ENCODE data around the gene PTPN20.

Gene PTPN20

GRCh38 chr10:47037654-47038425 lies 126.6 kb downstream of the PTPN20 start:
- no peak overlapping the region for H3K4me3 ChIP-seq (replicated peaks; ENCODE audit: insufficient read depth, low read length)
- H3K27me3 ChIP-seq (ENCODE audit: insufficient read depth, poor library complexity, severe bottlenecking): peaks cover 5% of the 10 kb centered on the region
- TF ChIP-seq GABPA (IDR thresholded peaks at IDR 0.05; ENCODE audit: low read depth): no peak
- TF ChIP-seq POLR2AphosphoS5 (IDR thresholded peaks at IDR 0.05; ENCODE audit: low read depth): no peak
- TF ChIP-seq SPI1 (IDR thresholded peaks at IDR 0.05; ENCODE audit: borderline replicate concordance, low read depth): no peak
- TF ChIP-seq, protein P1, sequence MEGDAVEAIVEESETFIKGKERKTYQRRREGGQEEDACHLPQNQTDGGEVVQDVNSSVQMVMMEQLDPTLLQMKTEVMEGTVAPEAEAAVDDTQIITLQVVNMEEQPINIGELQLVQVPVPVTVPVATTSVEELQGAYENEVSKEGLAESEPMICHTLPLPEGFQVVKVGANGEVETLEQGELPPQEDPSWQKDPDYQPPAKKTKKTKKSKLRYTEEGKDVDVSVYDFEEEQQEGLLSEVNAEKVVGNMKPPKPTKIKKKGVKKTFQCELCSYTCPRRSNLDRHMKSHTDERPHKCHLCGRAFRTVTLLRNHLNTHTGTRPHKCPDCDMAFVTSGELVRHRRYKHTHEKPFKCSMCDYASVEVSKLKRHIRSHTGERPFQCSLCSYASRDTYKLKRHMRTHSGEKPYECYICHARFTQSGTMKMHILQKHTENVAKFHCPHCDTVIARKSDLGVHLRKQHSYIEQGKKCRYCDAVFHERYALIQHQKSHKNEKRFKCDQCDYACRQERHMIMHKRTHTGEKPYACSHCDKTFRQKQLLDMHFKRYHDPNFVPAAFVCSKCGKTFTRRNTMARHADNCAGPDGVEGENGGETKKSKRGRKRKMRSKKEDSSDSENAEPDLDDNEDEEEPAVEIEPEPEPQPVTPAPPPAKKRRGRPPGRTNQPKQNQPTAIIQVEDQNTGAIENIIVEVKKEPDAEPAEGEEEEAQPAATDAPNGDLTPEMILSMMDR (IDR thresholded peaks at IDR 0.05; ENCODE audit: insufficient read depth, low read length): no peak
- TF ChIP-seq REST (IDR thresholded peaks at IDR 0.05; ENCODE audit: insufficient replicate concordance, low read depth): no peak
- DNase-seq (ENCODE audit: low read depth in 1 of 2, low spot score in 1 of 2): no peak
- H3K27ac ChIP-seq (replicated peaks): no peak overlapping the region

- Histone ChIP-seq H3K4me3 (replicated peaks; ENCODE audit: insufficient read depth, low read length) (no peak overlapping the region), H3K27me3 (ENCODE audit: insufficient read depth, poor library complexity, severe bottlenecking) (peaks cover 3% of the 10 kb centered on the region), H3K27ac (replicated peaks) (no peak overlapping the region)
- DNase-seq (ENCODE audit: low read depth in 1 of 2, low spot score in 1 of 2): no peak
- TF ChIP-seq, protein P1 (IDR thresholded peaks at IDR 0.05; ENCODE audit: insufficient read depth, low read length): no peak
- TF ChIP-seq REST (IDR thresholded peaks at IDR 0.05; ENCODE audit: insufficient replicate concordance, low read depth): no peak
- TF ChIP-seq GABPA (IDR thresholded peaks at IDR 0.05; ENCODE audit: low read depth): no peak
- no peak for TF ChIP-seq SPI1 (IDR thresholded peaks at IDR 0.05; ENCODE audit: borderline replicate concordance, low read depth)
- no peak for TF ChIP-seq POLR2AphosphoS5 (IDR thresholded peaks at IDR 0.05; ENCODE audit: low read depth)
Observed at GRCh38 chr10:47038881-47039561, 127.8 kb downstream of the PTPN20 start.

DNA sequence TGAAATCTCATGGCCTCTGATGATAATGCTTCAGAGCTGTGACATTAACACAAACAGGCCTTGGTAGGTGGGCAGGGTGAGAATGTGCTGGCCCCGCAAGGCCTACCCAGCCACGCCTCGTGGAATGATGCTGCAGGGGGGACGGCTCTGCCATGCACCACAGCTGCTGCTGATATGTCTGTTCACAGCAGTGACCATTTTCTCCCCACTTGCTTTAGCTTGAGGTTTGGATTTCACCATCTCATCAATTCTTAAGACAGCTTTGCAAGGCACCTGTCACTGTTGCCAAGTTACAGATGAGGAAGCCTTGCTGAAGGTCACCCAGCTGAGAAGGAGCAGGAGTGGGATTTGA lies 128.3 kb downstream of the PTPN20 start:
- no peak for DNase-seq (ENCODE audit: low read depth in 1 of 2, low spot score in 1 of 2)
- TF ChIP-seq GABPA (IDR thresholded peaks at IDR 0.05; ENCODE audit: low read depth) (no peak), REST (IDR thresholded peaks at IDR 0.05; ENCODE audit: insufficient replicate concordance, low read depth) (no peak), POLR2AphosphoS5 (IDR thresholded peaks at IDR 0.05; ENCODE audit: low read depth) (no peak), SPI1 (IDR thresholded peaks at IDR 0.05; ENCODE audit: borderline replicate concordance, low read depth) (no peak)
- TF ChIP-seq, protein P1 (IDR thresholded peaks at IDR 0.05; ENCODE audit: insufficient read depth, low read length): no peak
- no peaks in the 10 kb centered on the region for H3K27me3 ChIP-seq (ENCODE audit: insufficient read depth, poor library complexity, severe bottlenecking)

More for the DNA sequence above, 128.3 kb downstream of the PTPN20 start:
- no peak overlapping the region for H3K27ac ChIP-seq (replicated peaks)
- H3K4me3 ChIP-seq (replicated peaks; ENCODE audit: insufficient read depth, low read length): no peak overlapping the region

Measured in HL-60 (cell line).